ENCODE data around the gene DUOX1. TPM values are rescaled to one million over a fixed set of nuclear protein-coding genes. Genes with fewer than 3 reads are reported as not detected.

Gene DUOX1
- total and polyA plus RNA-seq, 4 donors, result 0.13 to 4.5 (median 0.59) TPM

GRCh38 chr15:45123397-45123796, 6.4 kb upstream of the DUOX1 start:
- Histone ChIP-seq H3K27ac (ENCODE audit: low read depth in 1 of 2, low read length in 2 of 2) (no peak overlapping the region), H3K4me3 (ENCODE audit: low read length in 2 of 2) (no peak overlapping the region), H3K27me3 (ENCODE audit: control insufficient read depth in 1 of 2, insufficient read depth in 2 of 2, low read length in 1 of 2) (no peaks in the 10 kb centered on the region), H3K4me1 (ENCODE audit: control insufficient read depth in 1 of 2, insufficient read depth in 2 of 2, low read length in 2 of 2) (no peaks in the 10 kb centered on the region), H3K36me3 (ENCODE audit: control insufficient read depth in 1 of 2, insufficient read depth in 2 of 2, low read length in 1 of 2) (no peaks in the 10 kb centered on the region), H3K9me3 (ENCODE audit: control insufficient read depth, low read length) (no peaks in the 10 kb centered on the region)
- ATAC-seq (ENCODE audit: low FRiP score) (no peak), DNase-seq (no peak)
- intact Hi-C loops (cut with DNase I), result no loop called here

- no peaks in the 10 kb centered on the region for H3K4me1 ChIP-seq (ENCODE audit: control insufficient read depth in 1 of 2, insufficient read depth in 2 of 2, low read length in 2 of 2)
- no peak for ATAC-seq (ENCODE audit: low FRiP score)
- H3K27ac ChIP-seq (ENCODE audit: low read depth in 1 of 2, low read length in 2 of 2), result no peak overlapping the region
- 46 to 53% methylated on average over 2 of the region's 2 CpGs for WGBS, 2 donors
- no peak overlapping the region for H3K4me3 ChIP-seq (ENCODE audit: low read length in 2 of 2)
- no peaks in the 10 kb centered on the region for H3K36me3 ChIP-seq (ENCODE audit: control insufficient read depth in 1 of 2, insufficient read depth in 2 of 2, low read length in 1 of 2)
- H3K27me3 ChIP-seq (ENCODE audit: control insufficient read depth in 1 of 2, insufficient read depth in 2 of 2, low read length in 1 of 2), result no peaks in the 10 kb centered on the region
- intact Hi-C loops (cut with DNase I), result no loop called here
- no peaks in the 10 kb centered on the region for H3K9me3 ChIP-seq (ENCODE audit: control insufficient read depth, low read length)
- no peak for DNase-seq
These were observed 3.1 kb upstream of the DUOX1 start for GRCh38 chr15:45126535-45127158.

- H3K4me1 ChIP-seq (ENCODE audit: control insufficient read depth in 1 of 2, insufficient read depth in 2 of 2, low read length in 2 of 2), result no peaks in the 10 kb centered on the region
- H3K27ac ChIP-seq (ENCODE audit: low read depth in 1 of 2, low read length in 2 of 2), result no peak overlapping the region
- ATAC-seq (ENCODE audit: low FRiP score), result peak; percentile 5
- H3K4me3 ChIP-seq (ENCODE audit: low read length in 2 of 2), result no peak overlapping the region
- no peaks in the 10 kb centered on the region for H3K36me3 ChIP-seq (ENCODE audit: control insufficient read depth in 1 of 2, insufficient read depth in 2 of 2, low read length in 1 of 2)
- peak in 1 of 2 donors; percentile 63 for DNase-seq
- 3 to 6% methylated on average over 45 to 47 of the region's 47 CpGs for WGBS, 2 donors
- H3K9me3 ChIP-seq (ENCODE audit: control insufficient read depth, low read length), result no peaks in the 10 kb centered on the region
- intact Hi-C loops (cut with DNase I), result no loop called here
- H3K27me3 ChIP-seq (ENCODE audit: control insufficient read depth in 1 of 2, insufficient read depth in 2 of 2, low read length in 1 of 2), result no peaks in the 10 kb centered on the region
These were observed 689 bp upstream of the DUOX1 start for GRCh38 chr15:45128971-45129639.

GRCh38 chr15:45130291-45131000, 652 bp downstream of the DUOX1 start:
- DNase-seq (peak in 1 of 2 donors; percentile 36), ATAC-seq (ENCODE audit: low FRiP score) (no peak)
- Histone ChIP-seq H3K9me3 (ENCODE audit: control insufficient read depth, low read length) (no peaks in the 10 kb centered on the region), H3K36me3 (ENCODE audit: control insufficient read depth in 1 of 2, insufficient read depth in 2 of 2, low read length in 1 of 2) (no peaks in the 10 kb centered on the region), H3K27ac (ENCODE audit: low read depth in 1 of 2, low read length in 2 of 2) (no peak overlapping the region), H3K4me1 (ENCODE audit: control insufficient read depth in 1 of 2, insufficient read depth in 2 of 2, low read length in 2 of 2) (no peaks in the 10 kb centered on the region), H3K4me3 (ENCODE audit: low read length in 2 of 2) (no peak overlapping the region), H3K27me3 (ENCODE audit: control insufficient read depth in 1 of 2, insufficient read depth in 2 of 2, low read length in 1 of 2) (no peaks in the 10 kb centered on the region)
- 94 to 96% methylated on average over 7 of the region's 7 CpGs for WGBS, 2 donors
- intact Hi-C loops (cut with DNase I), result no loop called here

GRCh38 chr15:45131510-45131909, 1.7 kb downstream of the DUOX1 start:
- H3K27ac ChIP-seq (ENCODE audit: low read depth in 1 of 2, low read length in 2 of 2), result no peak overlapping the region
- no peak overlapping the region for H3K4me3 ChIP-seq (ENCODE audit: low read length in 2 of 2)
- DNase-seq (no peak), ATAC-seq (ENCODE audit: low FRiP score) (no peak)
- no peaks in the 10 kb centered on the region for H3K27me3 ChIP-seq (ENCODE audit: control insufficient read depth in 1 of 2, insufficient read depth in 2 of 2, low read length in 1 of 2)
- no peaks in the 10 kb centered on the region for H3K4me1 ChIP-seq (ENCODE audit: control insufficient read depth in 1 of 2, insufficient read depth in 2 of 2, low read length in 2 of 2)
- 94 to 97% methylated on average over 3 of the region's 3 CpGs for WGBS, 2 donors
- no peaks in the 10 kb centered on the region for H3K9me3 ChIP-seq (ENCODE audit: control insufficient read depth, low read length)
- no peaks in the 10 kb centered on the region for H3K36me3 ChIP-seq (ENCODE audit: control insufficient read depth in 1 of 2, insufficient read depth in 2 of 2, low read length in 1 of 2)
- intact Hi-C loops (cut with DNase I), result no loop called here

- intact Hi-C loops (cut with DNase I), result no loop called here
- no peak overlapping the region for H3K4me3 ChIP-seq (ENCODE audit: low read length in 2 of 2)
- DNase-seq (peak in 1 of 2 donors; percentile 55), ATAC-seq (ENCODE audit: low FRiP score) (no peak)
- no peaks in the 10 kb centered on the region for H3K4me1 ChIP-seq (ENCODE audit: control insufficient read depth in 1 of 2, insufficient read depth in 2 of 2, low read length in 2 of 2)
- no peak overlapping the region for H3K27ac ChIP-seq (ENCODE audit: low read depth in 1 of 2, low read length in 2 of 2)
- WGBS, 2 donors, result 77 to 79% methylated on average over 3 of the region's 3 CpGs
- H3K27me3 ChIP-seq (ENCODE audit: control insufficient read depth in 1 of 2, insufficient read depth in 2 of 2, low read length in 1 of 2), result no peaks in the 10 kb centered on the region
- H3K36me3 ChIP-seq (ENCODE audit: control insufficient read depth in 1 of 2, insufficient read depth in 2 of 2, low read length in 1 of 2), result no peaks in the 10 kb centered on the region
- no peaks in the 10 kb centered on the region for H3K9me3 ChIP-seq (ENCODE audit: control insufficient read depth, low read length)
These were observed 3.2 kb downstream of the DUOX1 start for GRCh38 chr15:45132844-45133560.

- H3K27ac ChIP-seq (ENCODE audit: low read depth in 1 of 2, low read length in 2 of 2), result no peak overlapping the region
- DNase-seq (peak in 1 of 2 donors; percentile 50), ATAC-seq (ENCODE audit: low FRiP score) (no peak)
- 76 to 82% methylated on average over 5 of the region's 5 CpGs for WGBS, 2 donors
- H3K27me3 ChIP-seq (ENCODE audit: control insufficient read depth in 1 of 2, insufficient read depth in 2 of 2, low read length in 1 of 2), result no peaks in the 10 kb centered on the region
- no peaks in the 10 kb centered on the region for H3K9me3 ChIP-seq (ENCODE audit: control insufficient read depth, low read length)
- no peaks in the 10 kb centered on the region for H3K36me3 ChIP-seq (ENCODE audit: control insufficient read depth in 1 of 2, insufficient read depth in 2 of 2, low read length in 1 of 2)
- intact Hi-C loops (cut with DNase I), result no loop called here
- no peaks in the 10 kb centered on the region for H3K4me1 ChIP-seq (ENCODE audit: control insufficient read depth in 1 of 2, insufficient read depth in 2 of 2, low read length in 2 of 2)
- no peak overlapping the region for H3K4me3 ChIP-seq (ENCODE audit: low read length in 2 of 2)
These were observed 3.7 kb downstream of the DUOX1 start for GRCh38 chr15:45133561-45133920.

- Histone ChIP-seq H3K4me1 (ENCODE audit: control insufficient read depth in 1 of 2, insufficient read depth in 2 of 2, low read length in 2 of 2) (no peaks in the 10 kb centered on the region), H3K4me3 (ENCODE audit: low read length in 2 of 2) (no peak overlapping the region), H3K9me3 (ENCODE audit: control insufficient read depth, low read length) (no peaks in the 10 kb centered on the region), H3K27ac (ENCODE audit: low read depth in 1 of 2, low read length in 2 of 2) (no peak overlapping the region), H3K36me3 (ENCODE audit: control insufficient read depth in 1 of 2, insufficient read depth in 2 of 2, low read length in 1 of 2) (no peaks in the 10 kb centered on the region), H3K27me3 (ENCODE audit: control insufficient read depth in 1 of 2, insufficient read depth in 2 of 2, low read length in 1 of 2) (no peaks in the 10 kb centered on the region)
- ATAC-seq (ENCODE audit: low FRiP score) (no peak), DNase-seq (peak in 1 of 2 donors; percentile 51)
- WGBS, 2 donors, result 95% methylated on average over 7 of the region's 7 CpGs
- intact Hi-C loops (cut with DNase I), result no loop called here
These were observed 4.3 kb downstream of the DUOX1 start for GRCh38 chr15:45134046-45134445.
